SK-N-SH treated with all-trans-retinoic acid at 6 μM for 48 hours (cell line): ENCODE data around the gene ALKBH5.

Source experiments
- CSDC2 ChIP-seq: fragments of 250-450 bp; sonication (Bioruptor Pico); IDR thresholded peaks from 2 replicates; pipeline ENCODE4 v1.5.0; 2020; ENCODE audit warnings: mild to moderate bottlenecking, moderate library complexity
- TCF4 ChIP-seq: fragments of 250-450 bp; sonication (Bioruptor Pico); IDR thresholded peaks from 2 replicates; pipeline ENCODE4 v1.8.0; 2021; ENCODE audit warnings: mild to moderate bottlenecking, moderate library complexity, borderline replicate concordance
- TSHZ2 ChIP-seq: fragments of 250-450 bp; sonication (Bioruptor Pico); IDR thresholded peaks from 2 replicates; pipeline ENCODE4 v1.5.0; 2020; ENCODE audit warnings: mild to moderate bottlenecking, moderate library complexity
- ZFP30 ChIP-seq: fragments of 450-650 bp; formaldehyde crosslinking; IDR thresholded peaks from 2 replicates; pipeline ENCODE4 v1.5.0; 2022; ENCODE audit warnings: mild to moderate bottlenecking, moderate library complexity

- TF ChIP-seq ZFP30 (CRISPR knock-in tag) = no peak
- TF ChIP-seq TCF4 = no peak
- no peak for TF ChIP-seq TSHZ2 (CRISPR knock-in tag)
- TF ChIP-seq CSDC2 (CRISPR knock-in tag) = no peak
Observed at GRCh38 chr17:18148586-18148985, 35.0 kb upstream of the ALKBH5 start.
